Psoas muscle (tissue), 8 donors: ENCODE results near the gene TFAP2C. TPM values are rescaled to one million over a fixed set of nuclear protein-coding genes. Genes with fewer than 3 reads are reported as not detected.

Experiments
- ATAC-seq, 4 donors: fragments of 200-7000 bp; cut with Tn5 transposase; one replicate each; pipeline ENCODE4 v1.9.1; 2020; ENCODE audit warnings: moderate library complexity in 3 of 4, mild to moderate bottlenecking in 2 of 4
- DNase-seq, 2 donors: peaks; one replicate each; pipeline ENCODE4 v3.0.0-alpha.2; 2020
- H3K27ac ChIP-seq: fragments of 200-600 bp; one replicate; pipeline ENCODE4 v1.8.0; 2022
- H3K27me3 ChIP-seq, 3 donors: fragments of 200-600 bp in 1 of 3; one replicate each; pipeline versions ENCODE4 v1.6.1 to v1.8.0; 2013 to 2022; ENCODE audit warnings: low read length in 2 of 3, mild to moderate bottlenecking in 2 of 3, moderate library complexity in 1 of 3; ENCODE audit not compliant: insufficient read depth in 3 of 3
- H3K36me3 ChIP-seq, 2 donors: fragments of 200-600 bp in 1 of 2; one replicate each; pipeline versions ENCODE4 v1.6.1 to v1.8.0; 2013 to 2022; ENCODE audit warnings: low read depth in 1 of 2, mild to moderate bottlenecking in 1 of 2, moderate library complexity in 1 of 2; ENCODE audit not compliant: insufficient read depth in 1 of 2
- H3K4me1 ChIP-seq: fragments of 200-600 bp; one replicate; pipeline ENCODE4 v1.8.0; 2022
- H3K4me3 ChIP-seq: fragments of 200-600 bp; one replicate; pipeline ENCODE4 v1.8.0; 2022; ENCODE audit warnings: mild to moderate bottlenecking
- H3K9me3 ChIP-seq: fragments of 200-600 bp; one replicate; pipeline ENCODE4 v1.8.0; 2022
- CTCF ChIP-seq: fragments of 200-600 bp; IDR thresholded peaks from one replicate; pipeline ENCODE4 v1.8.0; 2022; ENCODE audit warnings: antibody characterized with exemption
- WGBS, 3 donors: extraction: QIAGEN DNeasy Blood & Tissue Kit; methylation state at CpG; one replicate each; pipeline versions ENCODE4 v1.1.6 to v1.1.7; 2013; 5-methylcytosine and 5-hydroxymethylcytosine counted together
- intact Hi-C, 2 donors: fragments of 100-400 bp; cut with DNase I; formaldehyde crosslinking; loops; one replicate each; pipeline versions ENCODE4 v1.11.0 to v1.14.2; 2022
- polyA plus RNA-seq, 3 donors: library from polyadenylated mRNA; stranded (reverse); fragments of 200-250 nt; gene quantifications; one replicate each; pipeline ENCODE4 v1.2.3, GENCODE V29; 2013
- total RNA-seq, 4 donors: library from RNA; stranded (reverse); fragmentation: NEBNext Ultra II Directional in 2 of 4; extraction: Animal tissue kit (Norgen Biotek cat#: 25700) in 2 of 4; gene quantifications; one replicate each; pipeline versions ENCODE4 v1.2.1 to v1.2.4, GENCODE V29; 2021 to 2023
- donor health status: healthy with polysubstance abuse.
- donor health status: DM: no; HTN: no; CAD: no; lungs with moderate emphysema.
- donor health status: Bipolar disorder and iron deficiency.
- donor health status: healthy.
- donor health status: DM: yes; HTN: yes; CAD: no.
- donor health status: DM: no; HTN: no; CAD: no.
- donor health status: DM: no; HTN: no; CAD: no.
- donor health status: DM: yes; HTN: yes; CAD: no.

Gene TFAP2C
- total and polyA plus RNA-seq, 7 donors = 0.03 to 0.04 TPM; not detected in 5

GRCh38 chr20:56587307-56588041, 41.6 kb upstream of the TFAP2C start:
- Histone ChIP-seq H3K9me3 (no peaks in the 10 kb centered on the region), H3K4me3 (no peak overlapping the region), H3K4me1 (no peaks in the 10 kb centered on the region), H3K27me3 (no peaks in the 10 kb centered on the region), H3K27ac (no peak overlapping the region), H3K36me3 (no peaks in the 10 kb centered on the region)
- WGBS, 3 donors = 46 to 48% (median 48%) methylated on average over 7 of the region's 7 CpGs
- no peak for TF ChIP-seq CTCF
- ATAC-seq (no peak), DNase-seq (no peak)
- intact Hi-C loops = no loop called here

GRCh38 chr20:56588996-56589395, 40.1 kb upstream of the TFAP2C start:
- no peaks in the 10 kb centered on the region for H3K36me3 ChIP-seq
- intact Hi-C loops = no loop called here
- ATAC-seq (no peak), DNase-seq (no peak)
- no peak overlapping the region for H3K4me3 ChIP-seq
- TF ChIP-seq CTCF = no peak
- no peaks in the 10 kb centered on the region for H3K27me3 ChIP-seq
- no peaks in the 10 kb centered on the region for H3K4me1 ChIP-seq
- WGBS, 3 donors = 45 to 57% (median 54%) methylated on average over 3 of the region's 3 CpGs
- H3K9me3 ChIP-seq = no peaks in the 10 kb centered on the region
- no peak overlapping the region for H3K27ac ChIP-seq

GRCh38 chr20:56589633-56590032, 39.5 kb upstream of the TFAP2C start:
- DNase-seq (no peak), ATAC-seq (no peak)
- no peaks in the 10 kb centered on the region for H3K9me3 ChIP-seq
- TF ChIP-seq CTCF = no peak
- H3K4me1 ChIP-seq = no peaks in the 10 kb centered on the region
- no peaks in the 10 kb centered on the region for H3K36me3 ChIP-seq
- no peak overlapping the region for H3K4me3 ChIP-seq
- no peaks in the 10 kb centered on the region for H3K27me3 ChIP-seq
- intact Hi-C loops = no loop called here
- WGBS, 3 donors = 79 to 86% (median 86%) methylated on average over 5 of the region's 5 CpGs
- H3K27ac ChIP-seq = no peak overlapping the region

- no peaks in the 10 kb centered on the region for H3K36me3 ChIP-seq
- H3K27me3 ChIP-seq = no peaks in the 10 kb centered on the region
- intact Hi-C loops = no loop called here
- no peak for TF ChIP-seq CTCF
- H3K9me3 ChIP-seq = no peaks in the 10 kb centered on the region
- ATAC-seq = no peak
- H3K4me1 ChIP-seq = no peaks in the 10 kb centered on the region
- 43 to 51% (median 44%) methylated on average over 6 of the region's 6 CpGs for WGBS, 3 donors
- no peak overlapping the region for H3K27ac ChIP-seq
- no peak overlapping the region for H3K4me3 ChIP-seq
- DNase-seq = no peak
Observed at GRCh38 chr20:56590888-56591287, 38.2 kb upstream of the TFAP2C start.

GRCh38 chr20:56592211-56592610, 36.9 kb upstream of the TFAP2C start:
- Histone ChIP-seq H3K36me3 (no peaks in the 10 kb centered on the region), H3K4me3 (no peak overlapping the region), H3K27ac (no peak overlapping the region), H3K4me1 (no peaks in the 10 kb centered on the region), H3K9me3 (no peaks in the 10 kb centered on the region), H3K27me3 (no peaks in the 10 kb centered on the region)
- ATAC-seq (no peak), DNase-seq (no peak)
- no peak for TF ChIP-seq CTCF
- intact Hi-C loops = no loop called here
